ENCODE results near the gene FUOM. TPM values are rescaled to one million over a fixed set of nuclear protein-coding genes. Genes with fewer than 3 reads are reported as not detected.
"Not testable (repeated sequence)": the region's sequence is repeated elsewhere in the genome, so short reads cannot be mapped to it uniquely, and the experiment has no call there.

Gene FUOM
- total RNA-seq, 1 experiment from 2014 or later, result 31.3 TPM

- TF ChIP-seq ZNF532 (CRISPR knock-in tag; IDR thresholded peaks at IDR 0.05; ENCODE audit: borderline replicate concordance) (no peak), USF1 (CRISPR knock-in tag; IDR thresholded peaks at IDR 0.05) (no peak), PRRX2 (CRISPR knock-in tag; IDR thresholded peaks at IDR 0.05) (no peak), GABPB1 (CRISPR knock-in tag; IDR thresholded peaks at IDR 0.05) (no peak), IRF1 (CRISPR knock-in tag; IDR thresholded peaks at IDR 0.05) (no peak)
These were observed 10.3 kb upstream of the FUOM start (continued) for GRCh38 chr10:133368153-133368552.

- H3K9me3 Mint-ChIP-seq; H3K4me1 Mint-ChIP-seq; ATAC-seq; CTCF ChIA-PET; H3K4me3 Mint-ChIP-seq; H3K27me3 Mint-ChIP-seq (ENCODE audit: low read depth); H3K27ac Mint-ChIP-seq; POLR2A ChIA-PET; DNase-seq (ENCODE audit: low spot score): not testable (repeated sequence)
- peaks cover 47% of the 10 kb centered on the region for H3K36me3 Mint-ChIP-seq
These were observed 9.6 kb upstream of the FUOM start for GRCh38 chr10:133367461-133367860.

- no peaks in the 10 kb centered on the region for H3K27me3 Mint-ChIP-seq (ENCODE audit: low read depth)
- H3K9me3 Mint-ChIP-seq, result no peaks in the 10 kb centered on the region
- CTCF ChIA-PET, result no interaction called here
- TF ChIP-seq ZNF121 (CRISPR knock-in tag; IDR thresholded peaks at IDR 0.05), result no peak
- no peak for TF ChIP-seq ZNF138 (CRISPR knock-in tag; conservative IDR thresholded peaks at IDR 0.05)
- TF ChIP-seq JUN (CRISPR knock-in tag; IDR thresholded peaks at IDR 0.05), result no peak
- no peak for TF ChIP-seq USF1 (CRISPR knock-in tag; IDR thresholded peaks at IDR 0.05)
- no peak for TF ChIP-seq IRF2 (CRISPR knock-in tag; IDR thresholded peaks at IDR 0.05; ENCODE audit: borderline replicate concordance, low read depth)
- TF ChIP-seq KAT7 (CRISPR knock-in tag; IDR thresholded peaks at IDR 0.05; ENCODE audit: borderline replicate concordance), result no peak
- no peak for TF ChIP-seq ATF1 (CRISPR knock-in tag; IDR thresholded peaks at IDR 0.05)
- no peak for TF ChIP-seq TEAD1 (CRISPR knock-in tag; IDR thresholded peaks at IDR 0.05)
- TF ChIP-seq ZNF671 (CRISPR knock-in tag; IDR thresholded peaks at IDR 0.05), result no peak
- TF ChIP-seq PRRX2 (CRISPR knock-in tag; IDR thresholded peaks at IDR 0.05), result no peak
- TF ChIP-seq ZNF512 (CRISPR knock-in tag; IDR thresholded peaks at IDR 0.05; ENCODE audit: borderline replicate concordance), result no peak
- TF ChIP-seq TCF7 (CRISPR knock-in tag; IDR thresholded peaks at IDR 0.05; ENCODE audit: low read depth), result no peak
- TF ChIP-seq SMAD3 (CRISPR knock-in tag; IDR thresholded peaks at IDR 0.05; ENCODE audit: borderline replicate concordance), result no peak
- no peak for TF ChIP-seq ZBTB43 (CRISPR knock-in tag; IDR thresholded peaks at IDR 0.05)
- TF ChIP-seq RELA (CRISPR knock-in tag; IDR thresholded peaks at IDR 0.05; ENCODE audit: borderline replicate concordance), result no peak
- no peak for TF ChIP-seq SP1 (CRISPR knock-in tag; conservative IDR thresholded peaks at IDR 0.05)
- TF ChIP-seq TP53 (CRISPR knock-in tag; IDR thresholded peaks at IDR 0.05), result no peak
- TF ChIP-seq NFYB (CRISPR knock-in tag; conservative IDR thresholded peaks at IDR 0.05; ENCODE audit: low read depth), result no peak
- H3K36me3 Mint-ChIP-seq, result peaks cover 54% of the 10 kb centered on the region
- H3K4me1 Mint-ChIP-seq, result no peaks in the 10 kb centered on the region
- DNase-seq (ENCODE audit: low spot score) (no peak), ATAC-seq (no peak)
- H3K4me3 Mint-ChIP-seq, result no peak overlapping the region
- POLR2A ChIA-PET, result no interaction called here
- no peak overlapping the region for H3K27ac Mint-ChIP-seq
These were observed 8.9 kb upstream of the FUOM start for GRCh38 chr10:133366751-133367150.

All from WTC11 (cell line).